COR-L47 (cell line): ENCODE data around the gene LSM12.

Experiments
- DNase-seq: peaks from one replicate; lab custom pipeline; 2025; lab: John Stamatoyannopoulos, UW

LSM12 gene

GRCh38 chr17:44095647-44096496, 29.4 kb upstream of the LSM12 start:
- DNase-seq, result peak; percentile 84

DNA sequence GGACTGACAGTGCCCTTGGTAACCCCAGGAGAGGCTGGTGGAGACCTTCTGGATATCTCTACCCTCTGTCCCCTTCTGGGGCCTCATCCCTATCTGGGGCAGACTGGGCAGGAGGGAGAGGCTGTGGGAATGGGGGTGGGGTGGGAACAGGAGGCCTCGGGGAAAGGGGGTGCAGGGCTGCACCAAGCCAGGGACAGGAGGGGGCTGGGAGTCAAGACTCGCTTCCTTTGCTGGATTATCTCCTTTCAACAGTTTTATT, 28.8 kb upstream of the LSM12 start:
- no peak for DNase-seq

- no peak for DNase-seq
Observed at GRCh38 chr17:44094701-44095387, 28.4 kb upstream of the LSM12 start.

DNA sequence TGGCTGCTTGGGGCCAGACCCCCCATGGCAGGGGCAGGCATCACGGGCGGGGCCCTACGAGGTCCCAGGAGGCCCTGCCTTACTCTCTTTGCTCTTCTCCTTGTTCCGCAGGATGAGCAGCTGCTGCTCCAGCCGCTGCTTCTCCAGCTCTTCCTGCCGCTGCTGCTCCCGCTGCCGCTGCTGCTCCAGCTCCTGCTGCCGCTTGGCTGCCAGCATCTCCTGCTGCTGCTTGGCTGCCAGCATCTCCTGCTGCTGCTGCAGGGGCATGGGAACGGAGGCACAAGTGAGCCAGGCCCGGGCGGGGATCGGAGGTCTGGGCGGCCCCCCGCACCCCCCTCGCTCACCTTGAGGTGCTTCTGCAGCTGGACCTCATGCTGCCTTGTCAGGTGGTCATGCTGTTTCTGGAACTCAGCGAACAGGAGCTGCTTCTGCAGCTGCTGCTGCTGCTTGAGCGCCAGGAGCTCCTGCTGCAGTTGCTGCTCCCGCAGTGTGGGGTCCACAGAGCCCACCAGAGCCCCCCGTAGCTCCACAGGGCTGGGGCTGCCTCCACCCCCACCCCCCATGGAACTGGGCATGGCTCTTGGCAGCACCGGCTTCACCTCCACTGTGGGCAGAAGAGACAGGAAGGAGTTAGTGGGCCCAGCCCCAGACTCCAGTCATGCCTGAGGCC, 26.9 kb upstream of the LSM12 start:
- DNase-seq, result no peak

DNA sequence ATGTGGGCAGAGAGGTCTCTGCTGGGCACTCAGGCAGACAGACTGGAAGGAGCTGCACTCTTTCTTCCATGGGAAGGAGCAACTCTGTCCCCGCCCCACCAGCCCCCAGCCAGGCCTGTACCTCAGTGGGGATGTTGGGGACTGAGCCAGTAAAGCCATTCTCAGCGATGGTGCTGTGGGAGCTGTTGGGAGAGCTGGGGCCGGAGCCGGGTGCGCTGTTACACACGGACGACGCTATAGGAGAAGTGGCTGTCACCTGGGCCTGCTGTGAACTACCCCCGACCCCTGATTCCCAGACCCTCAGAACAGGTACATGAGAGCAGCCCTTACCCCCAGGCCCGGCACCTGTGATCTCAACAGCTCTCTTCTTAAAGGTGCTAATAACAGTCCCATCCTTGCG, 25.6 kb upstream of the LSM12 start:
- no peak for DNase-seq

GRCh38 chr17:44091200-44091997, 24.9 kb upstream of the LSM12 start:
- DNase-seq, result no peak

- no peak for DNase-seq
Observed at GRCh38 chr17:44088254-44088653, 21.8 kb upstream of the LSM12 start.

GRCh38 chr17:44087319-44087718, 20.8 kb upstream of the LSM12 start:
- no peak for DNase-seq

DNA sequence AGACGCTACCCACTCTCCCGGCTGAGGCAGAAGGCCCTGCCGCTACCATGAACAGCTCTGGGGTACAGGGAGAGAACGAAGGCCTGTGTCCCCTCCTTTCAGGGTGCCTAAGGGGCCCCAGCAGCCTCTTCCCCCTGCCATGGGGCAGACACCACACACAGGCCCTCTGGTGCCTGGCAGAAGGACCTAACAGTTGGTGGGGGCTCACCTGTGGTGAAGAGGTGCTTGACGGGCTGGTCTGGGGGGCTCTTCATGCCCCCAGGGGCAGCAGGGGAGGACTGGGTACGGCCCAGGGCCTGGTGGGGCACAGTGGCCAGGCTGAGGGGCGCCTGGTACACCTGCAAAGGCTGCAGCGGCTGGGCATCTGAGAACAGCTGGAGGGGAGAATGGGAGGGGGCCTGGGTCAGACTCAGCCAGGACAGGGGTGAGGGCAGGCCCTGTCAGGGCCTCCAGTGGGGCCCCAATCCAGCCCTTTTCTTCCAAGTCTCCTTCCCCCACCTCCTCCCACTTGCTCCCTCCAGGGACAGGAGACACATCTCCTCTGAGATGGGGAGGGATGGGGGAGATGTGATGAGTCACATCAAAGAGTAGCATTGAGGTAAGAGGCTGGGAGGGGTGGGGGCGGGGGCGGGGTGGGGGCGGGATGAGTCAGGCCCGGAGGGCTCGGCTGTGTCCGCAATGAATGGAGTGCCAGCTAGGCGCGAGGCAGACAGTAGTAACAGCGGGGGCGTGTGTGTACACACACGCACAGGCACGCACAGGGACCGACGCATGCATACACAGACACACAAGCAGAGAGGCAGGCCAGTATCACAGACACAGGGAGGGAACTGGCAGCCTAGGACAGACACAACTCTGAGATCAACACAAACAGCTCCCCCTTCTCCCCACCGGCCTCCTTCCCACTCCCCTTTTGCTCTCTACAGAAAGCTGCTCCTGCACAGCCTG, 20.2 kb upstream of the LSM12 start:
- DNase-seq, result peak; percentile 63

DNA sequence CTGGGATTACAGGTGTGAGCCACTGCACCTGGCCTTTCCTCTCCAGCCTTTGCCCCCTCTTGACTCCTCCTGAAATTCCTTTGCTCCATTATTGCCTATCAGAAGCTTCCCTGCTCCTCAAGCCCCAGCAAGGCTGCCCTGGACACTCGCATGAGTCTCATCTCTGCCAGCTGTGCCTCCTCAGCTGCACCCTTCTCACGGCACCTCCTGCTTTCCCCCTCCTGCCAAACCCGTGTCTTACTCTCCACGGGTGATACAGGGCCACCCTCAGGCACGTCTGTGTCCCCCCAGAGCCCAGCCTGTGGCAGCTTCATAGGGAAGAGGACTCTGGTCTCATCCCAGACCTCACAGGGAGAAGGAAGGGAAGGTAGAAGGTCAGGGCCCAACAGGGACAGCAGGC, 19.4 kb upstream of the LSM12 start:
- DNase-seq, result no peak

DNA sequence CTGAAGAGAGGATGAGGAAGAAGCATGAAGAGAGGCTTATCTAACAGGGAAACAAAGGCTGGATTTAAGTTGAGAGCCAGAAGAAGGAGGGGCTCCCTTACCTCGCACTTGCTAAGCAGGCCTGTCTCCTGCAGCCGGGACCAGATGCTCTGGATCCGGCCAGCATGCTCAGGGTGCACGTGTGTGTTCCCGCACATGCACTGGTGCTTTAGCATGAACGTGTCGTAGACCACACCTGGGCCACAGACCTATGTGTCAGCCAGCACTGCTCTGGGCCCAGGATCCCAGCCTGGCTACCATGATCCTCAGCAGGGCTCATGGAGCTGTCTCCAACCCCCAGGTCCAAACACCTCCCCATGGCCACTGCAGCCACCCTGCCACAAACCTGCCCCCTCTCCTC, 18.4 kb upstream of the LSM12 start:
- DNase-seq, result no peak

DNA sequence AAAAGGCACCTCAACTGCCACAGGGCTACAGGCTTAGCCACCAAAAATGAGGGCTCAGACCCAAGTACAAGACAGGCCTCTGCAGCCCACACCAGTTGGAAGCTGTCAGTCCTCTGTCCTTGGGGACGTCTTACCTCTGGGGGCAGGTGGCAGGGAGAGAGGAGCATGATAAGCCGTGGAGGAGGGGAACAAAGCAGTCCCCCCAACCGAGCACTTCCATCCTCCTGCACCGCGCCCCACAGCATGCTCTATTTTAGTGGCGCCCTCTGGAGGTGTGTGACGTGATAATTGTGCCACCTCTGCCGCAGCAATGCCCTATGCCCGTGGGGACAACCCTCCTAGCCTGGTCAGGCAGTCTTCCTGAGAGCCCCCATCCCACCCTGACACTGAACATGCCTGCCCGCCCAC, 17.7 kb upstream of the LSM12 start:
- no peak for DNase-seq

DNA sequence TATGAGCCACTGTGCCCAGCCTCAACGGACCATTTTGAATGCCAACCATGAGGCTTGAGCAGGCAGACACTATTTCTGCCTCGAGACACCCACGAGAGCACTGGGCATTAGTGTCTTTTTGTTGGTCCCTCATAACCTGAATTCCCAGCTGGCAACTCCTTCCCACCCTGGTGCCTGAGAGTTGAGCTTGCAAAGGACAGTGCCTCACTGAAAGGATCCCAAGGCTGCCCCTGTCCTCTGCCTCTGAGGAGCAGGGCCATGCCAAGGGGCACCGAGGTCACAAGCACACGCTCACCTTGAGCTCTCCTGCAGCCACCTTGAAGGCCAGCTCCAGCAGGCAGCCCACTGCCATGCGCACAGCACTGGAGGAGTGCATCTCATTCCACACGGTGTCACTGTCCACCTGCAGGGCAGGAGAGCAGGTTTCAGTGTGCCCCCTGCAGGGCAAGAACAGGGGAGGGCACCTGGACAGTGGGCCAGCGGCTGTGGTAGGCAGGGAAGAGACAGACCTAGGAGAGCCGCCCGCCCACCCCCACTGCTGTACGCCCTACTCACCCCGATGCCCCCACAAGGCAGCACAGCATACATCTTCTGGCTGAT, 16.9 kb upstream of the LSM12 start:
- no peak for DNase-seq

DNA sequence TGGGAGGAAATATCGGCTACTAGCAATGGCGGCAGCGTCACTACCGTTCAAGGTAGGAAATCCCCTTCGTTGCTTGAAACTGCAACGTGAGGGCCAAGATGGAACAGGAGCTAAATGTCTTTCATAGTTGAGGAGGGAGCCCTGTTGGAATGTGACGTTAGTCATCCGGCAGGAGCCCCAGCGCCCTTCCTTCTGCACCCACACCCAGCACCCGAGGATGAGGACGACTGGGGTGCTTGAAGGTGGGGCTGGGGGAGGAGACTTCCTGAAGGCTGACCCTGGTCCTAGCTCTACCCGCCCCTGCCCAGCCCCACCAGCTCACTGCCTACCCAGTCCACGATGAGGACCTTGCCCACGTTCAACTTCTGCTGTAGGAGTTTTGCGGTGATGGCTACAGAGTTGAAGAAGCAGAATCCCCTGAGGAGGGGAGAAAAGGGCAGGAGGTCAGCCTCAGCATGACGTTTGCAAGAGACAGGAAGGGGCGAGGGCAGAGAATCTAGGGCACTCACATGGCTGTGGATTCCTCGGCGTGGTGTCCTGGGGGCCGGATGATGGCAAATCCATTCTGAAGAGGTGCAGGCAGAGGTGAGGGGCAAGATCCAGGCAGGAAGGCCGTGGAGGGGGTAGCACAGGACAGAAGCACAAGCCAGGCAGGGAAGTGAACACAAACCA, 15.9 kb upstream of the LSM12 start:
- DNase-seq, result no peak

DNA sequence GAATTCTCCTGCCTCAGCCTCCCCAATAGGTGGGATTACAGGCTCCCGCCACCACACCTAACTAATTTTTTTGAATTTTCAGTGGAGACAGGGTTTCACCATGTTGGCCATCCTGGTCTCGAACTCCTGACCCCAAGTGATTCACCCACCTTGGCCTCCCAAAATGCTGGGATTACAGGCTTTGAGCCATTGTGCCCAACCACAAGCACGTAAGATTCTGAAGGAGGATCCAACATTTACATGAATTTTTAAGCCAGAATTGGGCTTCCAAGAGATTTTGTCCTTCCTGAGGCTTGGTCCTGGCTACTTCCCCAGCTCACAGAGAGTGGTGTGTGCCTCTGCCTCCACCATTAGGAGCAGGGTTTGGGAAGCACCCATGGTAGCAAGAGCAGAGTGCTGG, 15.2 kb upstream of the LSM12 start:
- no peak for DNase-seq

- no peak for DNase-seq
Observed at GRCh38 chr17:44079877-44080821, 13.7 kb upstream of the LSM12 start.

DNA sequence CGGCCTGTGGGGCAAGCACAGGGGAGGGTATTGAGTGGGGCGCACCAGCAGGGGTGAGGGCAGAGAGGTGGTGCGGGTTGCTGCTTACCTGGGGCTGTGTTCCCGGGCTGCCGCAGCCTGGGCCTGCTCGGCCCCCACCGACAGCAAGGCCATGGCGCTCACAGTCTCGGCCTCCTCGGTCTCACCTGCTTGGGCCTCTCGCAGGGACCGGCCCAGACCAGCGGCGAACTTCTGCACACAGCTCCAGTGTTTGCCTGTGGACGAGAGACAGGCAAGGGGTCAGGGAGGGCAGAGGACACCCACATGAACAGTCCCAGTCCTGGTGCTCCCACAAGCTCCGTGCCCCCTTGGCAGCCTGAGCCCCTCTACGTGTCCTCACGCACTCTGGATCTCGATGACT, 11.9 kb upstream of the LSM12 start:
- no peak for DNase-seq

GRCh38 chr17:44077595-44077909, 11.1 kb upstream of the LSM12 start:
- no peak for DNase-seq
